ENCODE data around the gene DLGAP1.

The DLGAP1 gene

DNA sequence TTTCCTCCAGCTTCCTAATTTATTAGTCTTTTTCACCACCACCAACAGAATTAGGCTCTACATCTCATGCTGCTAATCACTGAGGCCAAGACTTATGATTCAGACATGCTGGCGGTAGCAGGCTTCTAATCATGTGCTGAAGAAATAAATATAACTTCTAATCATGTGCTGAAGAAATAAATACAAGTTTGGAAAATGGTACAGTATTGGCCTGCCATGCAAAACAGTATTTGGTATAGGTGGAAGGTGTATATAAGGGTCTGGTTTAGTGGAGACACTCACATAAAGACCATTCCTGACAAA, 764.4 kb downstream of the DLGAP1 start:
- DNase-seq (ENCODE audit: low read depth in 2 of 2), result no peak
- TF ChIP-seq CTCF (IDR thresholded peaks at IDR 0.05; ENCODE audit: low read depth, low read length), result no peak
- no peak overlapping the region for H3K4me3 ChIP-seq (replicated peaks in 1 of 2; ENCODE audit: low read depth in 2 of 2, low read length in 2 of 2)

GRCh38 chr18:3689986-3690763, 764.9 kb downstream of the DLGAP1 start:
- no peak for TF ChIP-seq CTCF (IDR thresholded peaks at IDR 0.05; ENCODE audit: low read depth, low read length)
- no peak overlapping the region for H3K4me3 ChIP-seq (replicated peaks in 1 of 2; ENCODE audit: low read depth in 2 of 2, low read length in 2 of 2)
- DNase-seq (ENCODE audit: low read depth in 2 of 2), result no peak

- no peak overlapping the region for H3K4me3 ChIP-seq (replicated peaks in 1 of 2; ENCODE audit: low read depth in 2 of 2, low read length in 2 of 2)
- DNase-seq (ENCODE audit: low read depth in 2 of 2), result peak in 1 of 2 donors; percentile 36
- TF ChIP-seq CTCF (IDR thresholded peaks at IDR 0.05; ENCODE audit: low read depth, low read length), result no peak
Measured at GRCh38 chr18:3689091-3689490, 766.0 kb downstream of the DLGAP1 start.

GRCh38 chr18:3688690-3689089, 766.4 kb downstream of the DLGAP1 start:
- TF ChIP-seq CTCF (IDR thresholded peaks at IDR 0.05; ENCODE audit: low read depth, low read length), result no peak
- no peak overlapping the region for H3K4me3 ChIP-seq (replicated peaks in 1 of 2; ENCODE audit: low read depth in 2 of 2, low read length in 2 of 2)
- DNase-seq (ENCODE audit: low read depth in 2 of 2), result peak; percentile 77 to 87

DNA sequence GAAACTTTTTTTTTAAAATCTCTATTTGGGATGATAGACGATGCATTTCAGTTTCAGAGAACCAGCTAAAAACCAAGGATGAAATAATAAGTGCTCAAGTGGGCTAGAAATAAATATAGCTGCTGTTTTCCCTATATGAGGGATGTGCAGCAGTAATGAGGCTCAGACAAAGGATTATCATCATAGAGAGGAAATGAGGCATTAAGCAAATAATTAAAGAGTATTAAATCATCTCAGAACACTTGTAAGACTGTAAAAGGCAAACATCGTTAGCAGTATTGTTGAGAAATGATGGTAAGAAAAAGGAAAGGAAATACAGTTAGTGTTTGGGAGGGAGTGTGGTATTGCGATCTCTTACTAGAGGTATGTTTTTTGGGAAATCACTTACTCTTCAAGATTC, 771.6 kb downstream of the DLGAP1 start:
- no peak for TF ChIP-seq CTCF (IDR thresholded peaks at IDR 0.05; ENCODE audit: low read depth, low read length)
- DNase-seq (ENCODE audit: low read depth in 2 of 2), result no peak
- no peak overlapping the region for H3K4me3 ChIP-seq (replicated peaks in 1 of 2; ENCODE audit: low read depth in 2 of 2, low read length in 2 of 2)

DNA sequence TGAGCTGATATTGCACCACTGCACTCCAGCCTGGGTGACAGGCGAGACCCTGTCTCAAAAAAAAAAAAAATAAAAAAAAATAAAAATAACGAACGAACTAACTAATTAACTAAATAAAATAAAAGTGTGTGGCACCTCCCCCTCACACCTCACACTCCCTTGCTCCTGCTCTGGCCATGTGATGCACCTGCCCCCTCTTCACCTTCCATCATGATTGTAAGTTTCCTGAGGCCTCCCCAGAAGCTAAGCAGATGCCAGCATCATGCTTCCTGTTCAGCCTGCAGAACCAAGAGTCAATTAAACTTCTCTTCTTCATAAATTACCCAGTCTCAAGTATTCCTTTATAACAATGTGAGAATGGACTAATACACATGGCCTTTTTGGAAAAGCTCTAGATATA, 773.0 kb downstream of the DLGAP1 start:
- no peak overlapping the region for H3K4me3 ChIP-seq (replicated peaks in 1 of 2; ENCODE audit: low read depth in 2 of 2, low read length in 2 of 2)
- no peak for DNase-seq (ENCODE audit: low read depth in 2 of 2)
- TF ChIP-seq CTCF (IDR thresholded peaks at IDR 0.05; ENCODE audit: low read depth, low read length), result no peak

- no peak for TF ChIP-seq CTCF (IDR thresholded peaks at IDR 0.05; ENCODE audit: low read depth, low read length)
- H3K4me3 ChIP-seq (replicated peaks in 1 of 2; ENCODE audit: low read depth in 2 of 2, low read length in 2 of 2), result no peak overlapping the region
- no peak for DNase-seq (ENCODE audit: low read depth in 2 of 2)
Measured at GRCh38 chr18:3679241-3679640, 775.9 kb downstream of the DLGAP1 start.
